SJCRH30 (cell line): ENCODE results near the gene NUP155. TPM values are rescaled to one million over a fixed set of nuclear protein-coding genes. Genes with fewer than 3 reads are reported as not detected.
A peak's percentile ranks its signal among the peaks of the same experiment; 100 is the strongest.
"Not testable (repeated sequence)": the region's sequence is repeated elsewhere in the genome, so short reads cannot be mapped to it uniquely, and the experiment has no call there.

Experiments used
- DNase-seq, 2 experiments: peaks; one replicate each; pipeline ENCODE4 v3.0.0-alpha.2; 2015 to 2020
- H3K27ac ChIP-seq: fragments of 250-450 bp; sonication (Bioruptor Pico); 2 replicates; pipeline ENCODE4 v1.5.1; 2020; ENCODE audit warnings: mild to moderate bottlenecking, moderate library complexity
- H3K27me3 ChIP-seq: fragments of 250-450 bp; sonication (Bioruptor Pico); 2 replicates; pipeline ENCODE4 v1.5.1; 2020; ENCODE audit warnings: mild to moderate bottlenecking, moderate library complexity
- H3K36me3 ChIP-seq: fragments of 250-450 bp; sonication (Bioruptor Pico); 2 replicates; pipeline ENCODE4 v1.5.1; 2020; ENCODE audit warnings: mild to moderate bottlenecking, moderate library complexity
- H3K4me1 ChIP-seq: fragments of 250-450 bp; sonication (Bioruptor Pico); 2 replicates; pipeline ENCODE4 v1.5.1; 2020; ENCODE audit warnings: mild to moderate bottlenecking, moderate library complexity
- H3K4me3 ChIP-seq: fragments of 250-450 bp; sonication (Bioruptor Pico); 2 replicates; pipeline ENCODE4 v1.5.1; 2020; ENCODE audit warnings: mild to moderate bottlenecking, moderate library complexity
- H3K9me3 ChIP-seq: fragments of 250-450 bp; sonication (Bioruptor Pico); replicated peaks from 2 replicates; pipeline ENCODE4 v1.5.1; 2020; ENCODE audit warnings: mild to moderate bottlenecking, moderate library complexity
- total RNA-seq: library from RNA; depleted of rRNA; stranded (reverse); fragments of >200 nt; shearing (Covaris generic); gene quantifications from 2 replicates; pipeline ENCODE4 v1.2.3, GENCODE V29; 2014

NUP155 gene
- total RNA-seq, 1 experiment from 2014 or later: 133 TPM

DNA sequence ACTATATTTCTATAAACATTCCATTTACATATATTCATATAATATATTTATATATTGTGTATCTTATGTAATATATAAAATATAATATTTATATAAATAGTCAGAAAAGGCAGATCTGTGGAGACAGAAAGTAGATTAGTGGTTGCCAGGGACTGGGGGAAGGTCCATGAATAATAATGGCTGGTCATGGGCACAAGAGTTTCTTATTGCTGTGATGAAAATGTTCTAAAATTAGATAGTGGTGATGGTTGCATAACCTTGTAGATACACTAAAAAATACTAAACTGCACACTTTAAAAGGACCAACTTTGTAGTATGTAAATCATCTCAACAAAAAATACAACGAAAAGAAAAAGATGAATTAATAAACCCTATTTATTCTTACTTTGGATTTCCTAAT, 47.3 kb downstream of the NUP155 start:
- H3K9me3 ChIP-seq: no peaks in the 10 kb centered on the region
- peaks cover 88% of the 10 kb centered on the region for H3K36me3 ChIP-seq
- H3K4me3 ChIP-seq: no peak overlapping the region
- H3K27ac ChIP-seq: no peak overlapping the region
- no peaks in the 10 kb centered on the region for H3K27me3 ChIP-seq
- no peaks in the 10 kb centered on the region for H3K4me1 ChIP-seq
- no peak for DNase-seq

GRCh38 chr5:37319037-37319782, 51.7 kb downstream of the NUP155 start:
- Histone ChIP-seq H3K27ac (no peak overlapping the region), H3K4me1 (no peaks in the 10 kb centered on the region), H3K9me3 (no peaks in the 10 kb centered on the region), H3K36me3 (peaks cover 86% of the 10 kb centered on the region), H3K4me3 (no peak overlapping the region), H3K27me3 (no peaks in the 10 kb centered on the region)
- DNase-seq: no peak

DNA sequence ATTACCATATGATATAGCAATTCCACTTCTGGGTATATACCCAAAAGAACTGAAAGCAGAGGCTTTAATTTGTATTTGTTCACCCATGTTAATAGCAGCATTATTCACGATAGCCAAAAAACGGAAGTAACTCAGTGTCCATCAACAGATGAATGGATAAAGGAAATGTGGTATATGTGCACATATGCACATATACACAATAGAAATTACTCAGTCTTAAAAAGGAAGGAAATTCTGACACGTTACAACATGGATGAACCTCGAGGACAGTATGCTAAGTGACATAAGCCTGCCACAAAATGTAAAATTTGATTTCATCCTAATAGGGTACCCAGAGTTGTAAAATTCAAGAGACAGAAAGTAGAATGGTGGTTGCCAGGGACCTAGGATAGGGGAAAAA, 54.9 kb downstream of the NUP155 start:
- Histone ChIP-seq H3K36me3 (peaks cover 93% of the 10 kb centered on the region), H3K4me1 (no peaks in the 10 kb centered on the region), H3K27ac (no peak overlapping the region), H3K9me3 (no peaks in the 10 kb centered on the region), H3K4me3 (no peak overlapping the region), H3K27me3 (no peaks in the 10 kb centered on the region)
- DNase-seq: no peak

GRCh38 chr5:37310360-37310759, 60.5 kb downstream of the NUP155 start:
- H3K27me3 ChIP-seq: no peaks in the 10 kb centered on the region
- peaks cover 94% of the 10 kb centered on the region for H3K36me3 ChIP-seq
- no peak for DNase-seq
- H3K4me1 ChIP-seq: no peaks in the 10 kb centered on the region
- H3K9me3 ChIP-seq: no peaks in the 10 kb centered on the region
- H3K27ac ChIP-seq: no peak overlapping the region
- no peak overlapping the region for H3K4me3 ChIP-seq

DNA sequence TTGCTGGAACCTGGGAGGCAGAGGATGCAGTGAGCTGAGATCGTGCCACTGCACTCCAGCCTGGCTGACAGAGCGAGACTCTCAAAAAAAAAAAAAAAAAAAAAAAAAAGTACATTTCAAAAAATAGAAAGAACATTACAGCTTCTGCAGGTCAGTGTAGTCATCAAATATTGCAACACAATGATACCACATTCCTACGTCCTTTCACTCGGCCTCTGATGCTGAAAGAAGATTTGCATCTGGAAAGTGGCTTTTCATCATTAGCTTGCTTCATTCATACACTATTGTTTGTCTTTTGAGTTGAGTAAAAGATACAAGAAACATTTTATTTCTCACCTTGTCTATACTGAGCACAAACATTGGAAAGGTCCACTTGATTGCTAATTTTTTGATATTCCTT, 62.1 kb downstream of the NUP155 start:
- Histone ChIP-seq H3K4me3 (no peak overlapping the region), H3K4me1 (no peaks in the 10 kb centered on the region), H3K27me3 (no peaks in the 10 kb centered on the region), H3K36me3 (peaks cover 92% of the 10 kb centered on the region), H3K27ac (no peak overlapping the region), H3K9me3 (no peaks in the 10 kb centered on the region)
- DNase-seq: no peak

- H3K4me3 ChIP-seq: no peak overlapping the region
- no peaks in the 10 kb centered on the region for H3K4me1 ChIP-seq
- DNase-seq: no peak
- no peaks in the 10 kb centered on the region for H3K9me3 ChIP-seq
- no peak overlapping the region for H3K27ac ChIP-seq
- H3K27me3 ChIP-seq: no peaks in the 10 kb centered on the region
- H3K36me3 ChIP-seq: peaks cover 95% of the 10 kb centered on the region
Measured at GRCh38 chr5:37304888-37305287, 66.0 kb downstream of the NUP155 start.

DNA sequence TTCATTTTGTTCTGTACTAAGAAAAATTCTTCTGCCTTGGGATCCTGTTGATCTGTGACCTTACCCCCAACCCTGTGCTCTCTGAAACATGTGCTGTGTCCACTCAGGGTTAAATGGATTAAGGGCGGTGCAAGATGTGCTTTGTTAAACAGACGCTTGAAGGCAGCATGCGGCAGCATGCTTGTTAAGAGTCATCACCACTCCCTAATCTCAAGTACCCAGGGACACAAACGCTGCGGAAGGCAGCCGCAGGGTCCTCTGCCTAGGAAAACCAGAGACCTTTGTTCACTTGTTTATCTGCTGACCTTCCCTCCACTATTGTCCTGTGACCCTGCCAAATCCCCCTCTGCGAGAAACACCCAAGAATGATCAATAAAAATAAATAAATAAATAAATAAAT, 74.6 kb downstream of the NUP155 start:
- H3K4me1 ChIP-seq, H3K27ac ChIP-seq, H3K9me3 ChIP-seq, H3K4me3 ChIP-seq, DNase-seq, H3K27me3 ChIP-seq: not testable (repeated sequence)
- peaks cover 75% of the 10 kb centered on the region for H3K36me3 ChIP-seq

GRCh38 chr5:37283214-37283820, 87.6 kb downstream of the NUP155 start:
- Histone ChIP-seq H3K4me3 (no peak overlapping the region), H3K9me3 (peaks cover 12% of the 10 kb centered on the region), H3K27ac (no peak overlapping the region), H3K4me1 (no peaks in the 10 kb centered on the region), H3K36me3 (peaks cover 3% of the 10 kb centered on the region; the same call in 1 of the 2 replicates), H3K27me3 (no peaks in the 10 kb centered on the region)
- DNase-seq: no peak

DNA sequence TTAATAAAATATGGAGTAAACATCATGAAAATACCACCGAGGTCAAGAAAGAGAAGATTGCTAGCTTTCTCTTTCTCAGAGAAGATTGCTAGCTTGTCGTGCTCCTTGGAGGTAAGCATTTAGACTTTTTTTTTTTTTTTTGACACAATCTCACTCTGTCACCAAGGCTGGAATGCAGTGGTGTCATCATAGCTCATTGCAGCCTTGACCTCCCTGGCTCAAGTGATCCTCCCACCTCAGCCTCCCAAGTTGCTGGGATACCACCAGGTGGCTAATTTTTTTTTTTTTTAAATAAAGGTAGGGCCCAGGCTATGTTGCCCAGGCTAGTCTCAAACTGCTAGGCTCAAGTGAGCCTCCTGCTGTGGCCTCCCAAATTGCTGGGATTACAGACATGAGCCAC, 95.4 kb downstream of the NUP155 start:
- Histone ChIP-seq H3K4me3 (no peak overlapping the region), H3K9me3 (peaks cover 6% of the 10 kb centered on the region), H3K27ac (no peak overlapping the region), H3K36me3 (no peaks in the 10 kb centered on the region), H3K27me3 (no peaks in the 10 kb centered on the region), H3K4me1 (no peaks in the 10 kb centered on the region; the same call in 1 of the 2 replicates)
- no peak for DNase-seq

GRCh38 chr5:37272511-37272910, 98.4 kb downstream of the NUP155 start:
- H3K27me3 ChIP-seq: no peaks in the 10 kb centered on the region
- no peaks in the 10 kb centered on the region for H3K36me3 ChIP-seq
- no peaks in the 10 kb centered on the region; the same call in 1 of the 2 replicates for H3K4me1 ChIP-seq
- DNase-seq: peak in 1 of 2 experiments; percentile 19
- H3K9me3 ChIP-seq: peaks cover 4% of the 10 kb centered on the region; the same call in 1 of the 2 replicates
- no peak overlapping the region for H3K27ac ChIP-seq
- no peak overlapping the region for H3K4me3 ChIP-seq

- H3K27me3 ChIP-seq, H3K36me3 ChIP-seq, H3K4me1 ChIP-seq, H3K4me3 ChIP-seq, DNase-seq, H3K9me3 ChIP-seq, H3K27ac ChIP-seq: not testable (repeated sequence)
Measured at GRCh38 chr5:37268100-37268499, 102.8 kb downstream of the NUP155 start.

GRCh38 chr5:37255774-37256358, 115.0 kb downstream of the NUP155 start:
- Histone ChIP-seq H3K4me1 (no peaks in the 10 kb centered on the region), H3K36me3 (no peaks in the 10 kb centered on the region), H3K27ac (no peak overlapping the region), H3K4me3 (no peak overlapping the region), H3K27me3 (no peaks in the 10 kb centered on the region), H3K9me3 (no peaks in the 10 kb centered on the region; the same call in 1 of the 2 replicates)
- DNase-seq: no peak

GRCh38 chr5:37254581-37254980, 116.3 kb downstream of the NUP155 start:
- no peak overlapping the region for H3K4me3 ChIP-seq
- DNase-seq: no peak
- H3K27me3 ChIP-seq: no peaks in the 10 kb centered on the region
- no peak overlapping the region for H3K27ac ChIP-seq
- H3K9me3 ChIP-seq: no peaks in the 10 kb centered on the region; the same call in 1 of the 2 replicates
- H3K36me3 ChIP-seq: no peaks in the 10 kb centered on the region
- peaks cover 6% of the 10 kb centered on the region; the same call in 1 of the 2 replicates for H3K4me1 ChIP-seq

- Histone ChIP-seq H3K4me1 (peaks cover 6% of the 10 kb centered on the region; the same call in 1 of the 2 replicates), H3K4me3 (no peak overlapping the region), H3K9me3 (no peaks in the 10 kb centered on the region), H3K36me3 (no peaks in the 10 kb centered on the region), H3K27ac (no peak overlapping the region), H3K27me3 (no peaks in the 10 kb centered on the region)
- no peak for DNase-seq
Measured at GRCh38 chr5:37251665-37252064, 119.2 kb downstream of the NUP155 start.

GRCh38 chr5:37249815-37250164, 121.1 kb downstream of the NUP155 start:
- Histone ChIP-seq H3K9me3 (no peaks in the 10 kb centered on the region), H3K4me3 (peak overlapping the region; percentile 82), H3K36me3 (no peaks in the 10 kb centered on the region; the same call in 1 of the 2 replicates), H3K27me3 (no peaks in the 10 kb centered on the region), H3K4me1 (peaks cover 6% of the 10 kb centered on the region; the same call in 1 of the 2 replicates), H3K27ac (peak overlapping the region; percentile 95)
- no peak for DNase-seq
